ENCODE results near the gene KCNMA1. TPM values are rescaled to one million over a fixed set of nuclear protein-coding genes. Genes with fewer than 3 reads are reported as not detected.

The KCNMA1 gene
- polyA plus RNA-seq, 1 of the 3 experiments (the other 2 are of a cell fraction) = 107 TPM

- TF ChIP-seq CTCF (IDR thresholded peaks at IDR 0.05) = no peak
- TF ChIP-seq GATA2 (CRISPR knock-in tag; IDR thresholded peaks at IDR 0.05) = no peak
- no peak for TF ChIP-seq SMC3 (IDR thresholded peaks at IDR 0.05; ENCODE audit: low read depth, low read length)
- TF ChIP-seq FOSL2 (IDR thresholded peaks at IDR 0.05; ENCODE audit: borderline replicate concordance, low read depth) = no peak
- no peak for TF ChIP-seq TAF1 (IDR thresholded peaks at IDR 0.05; ENCODE audit: borderline replicate concordance, low read depth, low read length)
These were observed 59.9 kb downstream of the KCNMA1 start (continued) for GRCh38 chr10:77577666-77578229.

- no peak overlapping the region for H3K4me2 ChIP-seq
- POLR2A ChIA-PET = no interaction called here
- no peaks in the 10 kb centered on the region for H3K9me2 ChIP-seq
- H3F3A ChIP-seq (replicated peaks; ENCODE audit: insufficient read depth) = no peaks in the 10 kb centered on the region
- no peak overlapping the region for H3K27ac ChIP-seq (ENCODE audit: low read depth in 2 of 2, low read length in 1 of 2)
- no peak overlapping the region for H3K4me3 ChIP-seq (ENCODE audit: low read depth in 2 of 2, low read length in 1 of 2)
- H4K20me1 ChIP-seq (ENCODE audit: insufficient read depth) = no peaks in the 10 kb centered on the region; the same call in 1 of the 2 replicates
- H3K36me3 ChIP-seq (replicated peaks in 1 of 2; ENCODE audit: control insufficient read depth in 1 of 2, insufficient read depth in 2 of 2, low read length in 1 of 2) = no peaks in the 10 kb centered on the region
- no peak overlapping the region for H2AFZ ChIP-seq (ENCODE audit: low read depth)
- WGBS (ENCODE audit: low lambda C conversion rate) = 92% methylated on average over 9 of the region's 9 CpGs
- TF ChIP-seq, protein P1, sequence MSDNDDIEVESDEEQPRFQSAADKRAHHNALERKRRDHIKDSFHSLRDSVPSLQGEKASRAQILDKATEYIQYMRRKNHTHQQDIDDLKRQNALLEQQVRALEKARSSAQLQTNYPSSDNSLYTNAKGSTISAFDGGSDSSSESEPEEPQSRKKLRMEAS (IDR thresholded peaks at IDR 0.05; ENCODE audit: low read depth) = no peak
- TF ChIP-seq GATA2 (CRISPR knock-in tag; IDR thresholded peaks at IDR 0.05) = no peak
- TF ChIP-seq RXRA (IDR thresholded peaks at IDR 0.05; ENCODE audit: borderline replicate concordance, low read depth) = no peak
- TF ChIP-seq SIN3A (IDR thresholded peaks at IDR 0.05; ENCODE audit: borderline replicate concordance, low read depth, low read length) = no peak
- no peak for TF ChIP-seq SMC3 (IDR thresholded peaks at IDR 0.05; ENCODE audit: low read depth, low read length)
- no peak for TF ChIP-seq GABPA (IDR thresholded peaks at IDR 0.05; ENCODE audit: low read depth)
- no peak for TF ChIP-seq YY1 (IDR thresholded peaks at IDR 0.05; ENCODE audit: low read depth)
- no peak for TF ChIP-seq FOSL2 (IDR thresholded peaks at IDR 0.05; ENCODE audit: borderline replicate concordance, low read depth)
- TF ChIP-seq CTCF (IDR thresholded peaks at IDR 0.05) = no peak
- no peak for TF ChIP-seq FOXJ3 (CRISPR knock-in tag; IDR thresholded peaks at IDR 0.05)
- no peak for TF ChIP-seq JUND (IDR thresholded peaks at IDR 0.05)
- TF ChIP-seq TEAD4 (IDR thresholded peaks at IDR 0.05; ENCODE audit: borderline replicate concordance, insufficient read depth) = no peak
- no peak for TF ChIP-seq USF2 (IDR thresholded peaks at IDR 0.05; ENCODE audit: borderline replicate concordance, low read depth, low read length)
- TF ChIP-seq NFIC (IDR thresholded peaks at IDR 0.05; ENCODE audit: borderline replicate concordance) = no peak
- TF ChIP-seq RCOR1 (IDR thresholded peaks at IDR 0.05; ENCODE audit: low read length) = no peak
- H3K79me2 ChIP-seq (ENCODE audit: insufficient read depth) = peaks cover 13% of the 10 kb centered on the region; the same call in 1 of the 2 replicates
- no peak overlapping the region for H3K9ac ChIP-seq
- H3K27me3 ChIP-seq (ENCODE audit: insufficient read depth) = no peaks in the 10 kb centered on the region
- H3K4me1 ChIP-seq (ENCODE audit: control insufficient read depth in 1 of 2, insufficient read depth in 2 of 2, low read depth in 1 of 2, low read length in 1 of 2) = peaks cover under 1 to 3% of the 10 kb centered on the region in 2 experiments; a peak in 2 of 4 replicates
- CTCF ChIA-PET = no interaction called here
- DNase-seq = no peak
- H3K9me3 ChIP-seq = no peaks in the 10 kb centered on the region
These were observed 61.1 kb downstream of the KCNMA1 start for GRCh38 chr10:77576444-77577032.

Data from SK-N-SH (cell line).